Naive B cell (primary cell): ENCODE results near the gene DNAJC13. TPM values are rescaled to one million over a fixed set of nuclear protein-coding genes. Genes with fewer than 3 reads are reported as not detected.
"Not testable (repeated sequence)": the region's sequence is repeated elsewhere in the genome, so short reads cannot be mapped to it uniquely, and the experiment has no call there.

Source experiments
- ATAC-seq, 2 donors: fragments of 150-1000 bp; cut with Tn5 transposase; 2 replicates each; pipeline ENCODE4 v1.10.0; 2021; ENCODE audit warnings: low read depth in 2 of 2, mild to moderate bottlenecking in 2 of 2, moderate library complexity in 2 of 2
- DNase-seq: peaks from one replicate; pipeline ENCODE4 v3.0.0; 2022
- H3K27ac Mint-ChIP-seq, 6 donors: one replicate each; pipeline ENCODE4 v1.8.0; 2020 to 2022; ENCODE audit warnings: mild to moderate bottlenecking in 6 of 6, mixed read lengths in 6 of 6, moderate library complexity in 5 of 6, inconsistent platforms in 2 of 6
- H3K27me3 Mint-ChIP-seq, 3 donors: one replicate each; pipeline ENCODE4 v1.8.0; 2021 to 2022; ENCODE audit warnings: mixed read lengths in 3 of 3, mild to moderate bottlenecking in 1 of 3
- H3K36me3 Mint-ChIP-seq, 2 donors: one replicate each; pipeline ENCODE4 v1.8.0; 2020 to 2022; ENCODE audit warnings: mixed read lengths in 2 of 2, inconsistent platforms in 1 of 2, mild to moderate bottlenecking in 1 of 2
- H3K4me1 Mint-ChIP-seq, 3 donors: one replicate each; pipeline ENCODE4 v1.8.0; 2020 to 2022; ENCODE audit warnings: mixed read lengths in 3 of 3, inconsistent platforms in 1 of 3, mild to moderate bottlenecking in 1 of 3, moderate library complexity in 1 of 3
- H3K4me3 Mint-ChIP-seq, 8 donors: one replicate each; pipeline ENCODE4 v1.8.0; 2020 to 2022; ENCODE audit warnings: mild to moderate bottlenecking in 8 of 8, mixed read lengths in 8 of 8, moderate library complexity in 8 of 8, inconsistent platforms in 2 of 8
- H3K9me3 Mint-ChIP-seq, 7 donors: one replicate each; pipeline ENCODE4 v1.8.0; 2020 to 2022; ENCODE audit warnings: mixed read lengths in 7 of 7, mild to moderate bottlenecking in 5 of 7, inconsistent platforms in 2 of 7, moderate library complexity in 1 of 7
- polyA plus RNA-seq, 6 donors: library from polyadenylated mRNA; unstranded; fragments of 300-500 nt; fragmentation: Illumina TruSeq; gene quantifications; one replicate each; pipeline ENCODE4 v1.2.3, GENCODE V29; 2021; ENCODE audit warnings: low read depth in 6 of 6

Gene DNAJC13
- polyA plus RNA-seq, 6 donors from 2014 or later, result 7.0 to 16.3 (median 12.5) TPM

DNA sequence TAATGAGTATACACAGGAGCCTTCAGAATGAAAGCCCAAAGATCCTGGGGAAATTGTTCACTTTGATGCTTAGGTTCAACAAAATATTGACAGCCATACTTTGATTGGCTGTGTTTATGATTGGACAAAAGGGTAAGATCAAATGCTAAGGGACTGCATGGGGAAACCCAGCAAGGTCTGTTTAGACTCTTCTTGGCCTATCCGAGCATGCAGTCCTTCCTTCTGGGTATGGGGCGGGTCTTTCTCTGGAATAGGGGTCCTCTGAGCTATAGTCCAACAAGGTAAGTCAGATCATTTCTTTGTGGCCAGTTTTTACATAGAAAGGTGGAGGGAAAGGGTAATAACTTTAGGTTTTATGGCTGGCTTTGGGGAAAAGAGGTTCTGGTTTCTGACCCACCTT is 126.8 kb downstream of the DNAJC13 start:
- no peak for ATAC-seq
- Mint-ChIP-seq H3K27me3 (no peaks in the 10 kb centered on the region), H3K4me1 (no peaks in the 10 kb centered on the region), H3K36me3 (peaks cover 8 to 11% of the 10 kb centered on the region in 2 donors), H3K27ac (no peak overlapping the region), H3K9me3 (no peaks in the 10 kb centered on the region), H3K4me3 (no peak overlapping the region)
- DNase-seq, result no peak

DNA sequence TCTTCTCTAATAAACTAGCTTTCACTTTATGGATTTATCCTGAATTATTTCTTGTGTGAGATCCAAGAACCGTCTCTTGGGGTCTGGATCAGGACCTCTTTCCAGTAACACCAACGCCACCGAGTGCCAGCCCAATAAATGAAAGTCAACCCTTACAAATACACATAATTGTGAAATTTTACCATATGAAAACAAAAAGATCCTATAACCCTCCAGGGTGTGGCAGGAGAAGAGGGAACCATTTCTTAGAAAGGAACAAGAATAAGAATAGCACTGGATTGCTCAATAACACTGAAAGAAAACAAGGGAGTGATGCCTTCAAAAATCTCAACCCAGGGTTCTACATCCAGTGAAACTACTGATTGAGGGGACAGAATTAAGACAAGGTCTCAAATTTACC is 128.2 kb downstream of the DNAJC13 start:
- no peak for ATAC-seq
- Mint-ChIP-seq H3K9me3 (no peaks in the 10 kb centered on the region), H3K27ac (no peak overlapping the region), H3K36me3 (peaks cover 0 to 5% of the 10 kb centered on the region in 2 donors), H3K27me3 (no peaks in the 10 kb centered on the region), H3K4me1 (peaks cover 0 to 4% (median 3%) of the 10 kb centered on the region in 3 donors), H3K4me3 (no peak overlapping the region)
- no peak for DNase-seq

DNA sequence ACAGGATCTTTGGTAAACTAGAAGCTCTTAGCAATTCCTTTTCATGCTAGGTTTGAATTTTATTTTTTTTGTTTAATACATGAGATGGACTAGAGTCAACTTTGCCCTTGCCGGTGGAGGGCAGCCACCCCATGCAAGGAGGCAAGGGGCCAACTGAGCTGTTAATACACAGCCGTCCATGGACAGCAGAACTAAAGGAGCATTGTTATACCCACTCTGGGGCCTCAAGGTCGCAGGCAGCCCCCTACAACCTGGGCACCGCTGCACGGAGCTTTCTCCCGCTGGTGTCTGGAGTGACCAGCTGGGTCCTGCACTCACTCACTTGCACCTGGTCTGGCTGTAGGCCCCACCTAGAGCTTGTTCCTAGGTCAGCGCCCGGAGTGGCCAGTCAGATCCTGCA is 131.9 kb downstream of the DNAJC13 start:
- Mint-ChIP-seq H3K36me3 (no peaks in the 10 kb centered on the region), H3K4me1 (peaks cover 0 to 8% (median 6%) of the 10 kb centered on the region in 3 donors), H3K27ac (no peak overlapping the region)

DNA sequence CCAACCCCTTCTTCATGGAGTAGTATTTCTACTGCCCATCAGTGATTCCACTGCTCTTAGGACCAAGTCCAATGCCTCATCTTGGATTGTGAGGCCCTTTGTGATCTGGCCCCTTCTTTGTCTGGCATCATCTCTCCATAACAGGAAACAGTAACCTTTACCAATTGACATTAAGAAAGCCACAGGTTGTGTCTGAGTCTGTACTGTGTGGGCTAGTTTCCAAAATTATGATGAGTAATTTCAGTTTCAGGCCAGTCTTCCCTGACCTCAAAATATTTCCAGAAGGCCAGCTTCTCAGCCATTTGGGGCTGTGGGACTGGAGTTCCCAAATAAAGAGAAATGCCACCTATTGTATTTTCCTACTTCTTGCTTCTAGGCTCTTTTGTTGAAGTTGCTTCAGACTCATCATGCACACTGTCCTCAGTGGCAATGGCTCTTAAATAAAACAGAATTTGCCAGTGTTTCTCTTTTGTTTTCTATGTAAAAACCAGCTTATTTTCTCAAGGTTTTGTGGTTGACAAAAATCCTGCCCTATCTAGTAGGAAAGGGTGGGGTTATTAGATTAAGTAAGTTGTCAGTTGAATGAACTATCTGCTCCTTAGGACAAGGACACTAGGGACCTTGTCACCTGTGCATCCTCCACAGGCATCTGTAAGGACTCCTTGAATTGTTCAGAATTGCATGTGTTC is 132.7 kb downstream of the DNAJC13 start:
- no peak for DNase-seq

More for the DNA sequence above, 131.9 kb downstream of the DNAJC13 start:
- H3K4me3 Mint-ChIP-seq, result no peak overlapping the region
- DNase-seq (no peak), ATAC-seq (no peak)
- no peaks in the 10 kb centered on the region for H3K27me3 Mint-ChIP-seq
- H3K9me3 Mint-ChIP-seq, result no peaks in the 10 kb centered on the region

DNA sequence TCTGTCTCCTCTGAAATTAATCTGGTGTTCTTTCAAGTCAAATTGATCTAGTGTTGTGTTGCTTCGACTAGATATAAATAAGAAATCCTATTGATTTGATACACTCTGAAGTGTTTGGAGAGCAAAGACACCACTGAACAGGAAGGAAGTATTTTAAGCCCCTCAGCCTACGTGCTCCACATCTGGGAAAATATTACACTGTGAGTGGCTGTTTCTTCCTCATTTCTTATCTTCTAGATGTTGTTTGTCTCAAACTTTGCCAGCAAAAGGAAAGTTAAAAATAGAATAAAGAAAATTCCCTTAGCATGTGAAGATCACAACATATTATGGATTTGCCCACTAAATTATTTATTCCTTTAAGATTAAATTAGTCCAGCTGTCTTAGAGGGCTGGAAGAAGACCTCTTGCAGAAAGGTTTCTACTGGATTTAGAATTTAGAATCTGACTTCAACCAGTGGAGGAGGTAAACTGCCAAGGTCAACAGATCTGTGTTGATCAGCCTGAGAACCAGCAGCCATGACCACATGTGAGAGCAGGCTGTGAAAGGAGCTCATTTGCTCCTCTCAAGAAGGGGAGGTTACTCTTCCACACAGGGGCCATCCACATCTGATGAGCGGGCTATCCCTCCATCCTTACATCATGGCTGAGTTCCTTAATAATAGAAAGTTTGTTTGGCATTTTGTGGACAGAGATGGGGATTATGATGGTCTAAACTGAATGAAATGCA is 133.4 kb downstream of the DNAJC13 start:
- H3K36me3 Mint-ChIP-seq, result peaks cover 0 to 3% of the 10 kb centered on the region in 2 donors
- no peak for ATAC-seq
- no peak overlapping the region for H3K4me3 Mint-ChIP-seq
- no peak for DNase-seq
- H3K9me3 Mint-ChIP-seq, result no peaks in the 10 kb centered on the region
- no peaks in the 10 kb centered on the region for H3K27me3 Mint-ChIP-seq
- peak overlapping the region in 1 of 6 donors; percentile 32 for H3K27ac Mint-ChIP-seq
- peaks cover 0 to 8% (median 6%) of the 10 kb centered on the region in 3 donors for H3K4me1 Mint-ChIP-seq

More for the DNA sequence above, 132.7 kb downstream of the DNAJC13 start:
- H3K36me3 Mint-ChIP-seq, result no peaks in the 10 kb centered on the region
- no peak overlapping the region for H3K4me3 Mint-ChIP-seq
- H3K27ac Mint-ChIP-seq, result peak overlapping the region in 1 of 6 donors; percentile 12
- no peak for ATAC-seq
- no peaks in the 10 kb centered on the region for H3K27me3 Mint-ChIP-seq
- H3K4me1 Mint-ChIP-seq, result peaks cover 0 to 8% (median 6%) of the 10 kb centered on the region in 3 donors
- H3K9me3 Mint-ChIP-seq, result no peaks in the 10 kb centered on the region

DNA sequence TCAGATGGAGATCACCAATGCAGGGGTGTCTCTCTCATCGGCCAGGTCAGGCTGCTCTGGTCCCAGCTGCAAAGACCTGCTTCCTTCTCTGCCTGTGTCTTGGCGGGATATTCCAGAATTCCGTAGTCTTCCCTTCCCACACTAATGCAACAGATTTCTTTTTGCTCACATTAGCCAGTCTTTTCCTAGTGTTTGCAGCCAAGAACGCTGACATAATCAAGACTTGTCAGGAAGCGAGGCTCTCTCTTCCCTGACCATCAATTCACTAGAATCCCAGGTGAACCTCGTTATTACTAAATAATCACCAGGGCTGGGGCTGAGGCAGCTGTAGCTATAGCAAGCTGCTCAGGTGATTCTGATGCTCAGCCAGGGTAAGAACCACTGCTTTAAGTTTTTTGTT is 136.5 kb downstream of the DNAJC13 start:
- ATAC-seq, result no peak

DNA sequence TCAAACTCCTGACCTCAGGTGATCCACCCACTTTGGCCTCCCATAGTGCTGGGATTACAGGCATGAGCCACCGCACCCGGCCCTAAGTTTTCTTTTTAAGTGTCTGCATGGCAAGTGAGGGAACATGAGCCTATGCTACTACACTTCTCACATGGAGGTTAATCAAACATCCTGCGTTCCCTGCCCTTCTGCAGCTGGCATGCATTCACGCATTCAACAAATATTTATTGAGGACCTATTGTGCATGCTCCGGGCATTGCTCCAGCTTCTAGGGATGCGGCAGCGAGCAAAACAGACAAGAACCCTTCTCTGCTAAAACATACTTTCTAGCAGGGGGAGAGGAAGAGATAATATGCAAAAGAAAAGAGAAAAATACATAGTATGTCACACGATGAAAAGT is 137.1 kb downstream of the DNAJC13 start:
- Mint-ChIP-seq H3K9me3 (no peaks in the 10 kb centered on the region), H3K36me3 (peaks cover 0 to 10% of the 10 kb centered on the region in 2 donors), H3K27me3 (no peaks in the 10 kb centered on the region), H3K4me3 (peak overlapping the region in 1 of 8 donors; percentile 6), H3K27ac (peak overlapping the region in 1 of 6 donors; percentile 77), H3K4me1 (peaks cover 0 to 8% (median 6%) of the 10 kb centered on the region in 3 donors)
- ATAC-seq, result no peak
- DNase-seq, result no peak

More for the DNA sequence above, 136.5 kb downstream of the DNAJC13 start:
- Mint-ChIP-seq H3K4me3 (no peak overlapping the region), H3K36me3 (peaks cover 0 to 7% of the 10 kb centered on the region in 2 donors), H3K4me1 (peaks cover 0 to 8% (median 6%) of the 10 kb centered on the region in 3 donors), H3K27me3 (no peaks in the 10 kb centered on the region), H3K27ac (no peak overlapping the region), H3K9me3 (no peaks in the 10 kb centered on the region)
- DNase-seq, result no peak

DNA sequence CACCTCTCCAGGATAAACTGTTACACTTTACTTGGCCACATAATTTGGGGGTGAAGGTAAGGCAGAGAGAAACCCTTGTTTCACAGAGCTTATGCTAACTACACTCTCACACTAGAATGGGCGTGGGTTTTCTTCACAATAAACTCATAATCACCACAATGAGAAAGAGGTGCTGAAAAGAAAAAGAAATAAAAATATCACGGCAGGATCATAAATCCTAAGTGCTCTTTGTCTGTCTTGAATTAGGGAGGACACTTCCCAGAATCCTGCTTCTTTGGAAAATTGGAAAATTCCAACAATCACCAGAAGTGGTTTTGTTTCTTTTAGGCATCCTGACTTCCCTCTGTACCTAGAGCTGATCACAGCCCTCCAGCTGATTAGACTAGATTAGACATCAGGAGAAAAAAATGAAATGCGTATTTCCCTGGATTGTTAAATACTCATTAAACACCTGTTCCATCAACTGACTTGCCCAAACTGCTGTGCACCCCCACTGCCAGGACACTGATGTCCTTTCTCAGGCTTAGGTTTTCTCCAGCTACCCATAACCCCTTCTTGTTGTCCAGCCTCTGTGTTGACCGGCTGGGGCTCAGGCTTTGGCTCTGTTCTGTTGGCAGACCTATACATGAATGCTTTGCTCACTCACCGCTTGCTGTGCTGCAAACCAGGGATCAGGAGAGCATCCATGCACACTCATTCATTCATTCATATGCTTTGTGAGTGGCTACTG is 138.2 kb downstream of the DNAJC13 start:
- H3K27me3 Mint-ChIP-seq, result no peaks in the 10 kb centered on the region
- DNase-seq, result no peak
- ATAC-seq, result no peak
- no peak overlapping the region for H3K4me3 Mint-ChIP-seq
- peaks cover 0 to 10% of the 10 kb centered on the region in 2 donors for H3K36me3 Mint-ChIP-seq
- peaks cover 0 to 5% (median 2%) of the 10 kb centered on the region in 3 donors for H3K4me1 Mint-ChIP-seq
- peak overlapping the region in 2 of 6 donors; percentile 22 to 31 for H3K27ac Mint-ChIP-seq
- no peaks in the 10 kb centered on the region for H3K9me3 Mint-ChIP-seq

DNA sequence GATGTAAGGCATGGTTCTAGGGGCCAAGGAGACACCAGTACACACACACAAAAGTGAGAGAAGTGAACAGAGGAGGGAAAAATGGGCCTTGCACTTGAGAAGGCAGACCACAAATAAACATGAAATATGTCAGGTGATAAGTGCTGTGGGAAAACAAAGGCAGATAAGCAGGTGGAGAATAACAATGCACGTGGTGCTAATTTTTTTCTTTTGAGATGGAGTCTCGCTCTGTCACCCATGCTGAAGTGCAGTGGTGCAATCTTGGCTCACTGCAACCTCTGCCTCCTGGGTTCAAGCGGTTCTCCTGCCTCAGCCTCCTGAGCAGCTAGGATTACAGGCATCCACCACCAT is 138.7 kb downstream of the DNAJC13 start:
- peaks cover 0 to 14% of the 10 kb centered on the region in 2 donors for H3K36me3 Mint-ChIP-seq
- not testable (repeated sequence) for H3K27me3 Mint-ChIP-seq, H3K4me1 Mint-ChIP-seq, H3K9me3 Mint-ChIP-seq, H3K4me3 Mint-ChIP-seq, ATAC-seq, DNase-seq
- peak overlapping the region in 2 of 6 donors; percentile 22 to 68 for H3K27ac Mint-ChIP-seq

DNA sequence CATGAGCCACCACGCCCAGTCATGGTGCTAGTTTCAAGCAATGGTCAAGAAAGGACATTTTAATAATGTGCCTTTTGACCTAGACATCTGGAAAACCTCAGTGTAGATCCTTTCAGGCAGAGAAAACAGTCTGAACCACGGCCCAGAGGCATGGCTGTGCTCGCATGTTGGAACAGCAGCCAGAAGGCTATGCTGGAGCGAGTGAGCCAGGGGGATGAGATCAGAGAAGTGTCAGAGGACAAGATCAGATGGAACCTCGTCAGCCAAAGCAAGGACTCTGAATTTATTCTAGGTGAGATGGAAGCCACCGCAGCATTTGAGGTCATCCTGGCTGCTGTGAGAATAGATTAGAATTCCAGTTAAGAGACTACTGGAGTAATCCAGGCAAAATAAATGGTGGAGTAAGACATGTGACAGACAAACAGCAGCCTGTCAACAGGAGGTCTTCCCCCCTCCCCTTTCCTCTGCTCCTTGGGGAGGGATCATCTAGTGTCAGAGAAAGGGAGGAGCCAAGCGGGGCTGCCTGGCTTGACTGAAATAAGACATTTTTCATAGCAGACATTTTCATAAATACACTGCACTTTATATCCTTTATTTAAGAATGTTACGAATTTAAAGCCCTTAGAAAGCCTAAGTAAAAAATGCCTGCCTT is 139.3 kb downstream of the DNAJC13 start:
- ATAC-seq (no peak), DNase-seq (no peak)
- Mint-ChIP-seq H3K27me3 (no peaks in the 10 kb centered on the region), H3K4me3 (no peak overlapping the region), H3K36me3 (peaks cover 0 to 14% of the 10 kb centered on the region in 2 donors), H3K9me3 (no peaks in the 10 kb centered on the region), H3K4me1 (no peaks in the 10 kb centered on the region), H3K27ac (no peak overlapping the region)

DNA sequence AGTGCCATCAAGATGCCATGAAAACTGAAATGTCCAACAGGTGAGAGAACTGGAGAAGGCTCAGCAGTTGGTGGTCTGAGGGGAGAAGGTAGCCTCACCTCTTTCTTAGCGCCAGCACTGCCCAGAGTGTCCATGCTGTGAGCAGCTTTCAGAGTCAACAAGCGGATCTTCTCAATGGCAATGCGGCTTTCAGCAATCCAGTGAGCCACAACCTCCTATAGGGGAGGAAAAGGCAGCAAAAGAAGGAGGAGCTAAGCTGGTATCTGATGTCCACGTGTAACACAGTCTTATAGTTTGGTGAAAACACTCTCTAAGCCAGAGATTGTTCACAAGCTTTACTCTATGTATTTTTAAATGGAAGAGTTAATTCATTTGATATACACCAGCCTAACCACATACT is 143.7 kb downstream of the DNAJC13 start:
- peaks cover 9 to 12% of the 10 kb centered on the region in 2 donors for H3K36me3 Mint-ChIP-seq
- no peak for ATAC-seq

DNA sequence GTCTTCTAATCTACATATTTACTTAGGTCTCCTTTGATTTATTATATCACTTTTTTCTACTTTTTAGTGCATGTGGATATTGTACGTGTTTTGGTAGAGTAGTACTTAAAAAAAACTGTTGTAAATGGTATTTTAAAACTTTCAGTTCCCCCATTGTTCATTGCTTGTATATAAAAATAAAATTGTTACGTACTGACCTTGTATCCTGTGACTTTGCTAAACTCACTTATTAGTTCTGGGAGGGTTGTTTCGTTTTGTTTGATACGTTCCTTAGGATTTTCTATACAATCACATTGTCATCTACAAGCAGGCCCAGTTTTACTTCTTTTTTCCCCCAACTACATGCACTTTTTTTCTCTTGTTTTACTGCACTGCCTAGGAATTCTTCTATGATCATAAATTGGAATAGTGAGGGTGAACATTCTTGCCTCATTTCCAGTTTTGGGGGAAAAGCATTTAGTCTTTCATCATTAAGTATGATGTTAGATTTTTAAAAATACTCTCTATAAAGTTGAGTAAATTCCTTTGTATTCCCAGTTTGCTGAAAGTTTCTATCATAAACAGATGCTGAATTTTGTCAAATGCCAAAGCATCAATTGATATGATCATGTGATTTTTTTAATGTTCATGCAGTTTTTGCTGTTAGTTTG is 146.2 kb downstream of the DNAJC13 start:
- H3K9me3 Mint-ChIP-seq, result peaks cover 0 to 11% (median 4%) of the 10 kb centered on the region in 7 donors
- ATAC-seq (no peak), DNase-seq (no peak)
- peaks cover 3 to 19% (median 14%) of the 10 kb centered on the region in 3 donors for H3K4me1 Mint-ChIP-seq
- H3K27me3 Mint-ChIP-seq, result no peaks in the 10 kb centered on the region
- peaks cover 9 to 12% of the 10 kb centered on the region in 2 donors for H3K36me3 Mint-ChIP-seq
- H3K27ac Mint-ChIP-seq, result peak overlapping the region in 3 of 6 donors; percentile 4 to 49 (median 28)
- H3K4me3 Mint-ChIP-seq, result peak overlapping the region in 1 of 8 donors; percentile 12

More for the DNA sequence above, 143.7 kb downstream of the DNAJC13 start:
- Mint-ChIP-seq H3K27ac (no peak overlapping the region), H3K9me3 (peaks cover 0 to 11% (median 4%) of the 10 kb centered on the region in 7 donors), H3K4me1 (peaks cover 3 to 19% (median 14%) of the 10 kb centered on the region in 3 donors), H3K4me3 (no peak overlapping the region), H3K27me3 (no peaks in the 10 kb centered on the region)
- DNase-seq, result no peak
